ENCODE measurements around the gene ARL15. TPM values are rescaled to one million over a fixed set of nuclear protein-coding genes. Genes with fewer than 3 reads are reported as not detected.

The ARL15 gene
- total RNA-seq, 1 donor from 2014 or later, result 30.8 TPM

GRCh38 chr5:54098267-54098666 lies 212.1 kb downstream of the ARL15 start:
- no peak overlapping the region for H3K27ac ChIP-seq
- intact Hi-C loops (cut with DNase I), result no loop called here
- H3K9me3 ChIP-seq, result no peaks in the 10 kb centered on the region
- DNase-seq (no peak), ATAC-seq (no peak)
- no peak overlapping the region for H3K4me3 ChIP-seq
- no peak for TF ChIP-seq CTCF (IDR thresholded peaks at IDR 0.05)
- H3K4me1 ChIP-seq, result no peaks in the 10 kb centered on the region
- no peaks in the 10 kb centered on the region for H3K36me3 ChIP-seq
- no peaks in the 10 kb centered on the region for H3K27me3 ChIP-seq (ENCODE audit: low read depth)

- H3K36me3 ChIP-seq, result no peaks in the 10 kb centered on the region
- DNase-seq (no peak), ATAC-seq (no peak)
- no peaks in the 10 kb centered on the region for H3K27me3 ChIP-seq (ENCODE audit: low read depth)
- intact Hi-C loops (cut with DNase I), result no loop called here
- H3K9me3 ChIP-seq, result no peaks in the 10 kb centered on the region
- no peaks in the 10 kb centered on the region for H3K4me1 ChIP-seq
- no peak for TF ChIP-seq CTCF (IDR thresholded peaks at IDR 0.05)
- no peak overlapping the region for H3K27ac ChIP-seq
- no peak overlapping the region for H3K4me3 ChIP-seq
Measured at GRCh38 chr5:54095969-54096368, 214.4 kb downstream of the ARL15 start.

GRCh38 chr5:54094706-54095105 lies 215.7 kb downstream of the ARL15 start:
- DNase-seq (no peak), ATAC-seq (no peak)
- intact Hi-C loops (cut with DNase I), result no loop called here
- no peaks in the 10 kb centered on the region for H3K27me3 ChIP-seq (ENCODE audit: low read depth)
- TF ChIP-seq CTCF (IDR thresholded peaks at IDR 0.05), result no peak
- no peaks in the 10 kb centered on the region for H3K4me1 ChIP-seq
- H3K36me3 ChIP-seq, result no peaks in the 10 kb centered on the region
- no peak overlapping the region for H3K4me3 ChIP-seq
- no peak overlapping the region for H3K27ac ChIP-seq
- no peaks in the 10 kb centered on the region for H3K9me3 ChIP-seq

GRCh38 chr5:54093861-54094260 lies 216.5 kb downstream of the ARL15 start:
- no peak overlapping the region for H3K4me3 ChIP-seq
- no peaks in the 10 kb centered on the region for H3K36me3 ChIP-seq
- H3K4me1 ChIP-seq, result no peaks in the 10 kb centered on the region
- intact Hi-C loops (cut with DNase I), result no loop called here
- no peak overlapping the region for H3K27ac ChIP-seq
- H3K9me3 ChIP-seq, result no peaks in the 10 kb centered on the region
- no peak for TF ChIP-seq CTCF (IDR thresholded peaks at IDR 0.05)
- ATAC-seq (no peak), DNase-seq (no peak)
- no peaks in the 10 kb centered on the region for H3K27me3 ChIP-seq (ENCODE audit: low read depth)

- Histone ChIP-seq H3K27ac (no peak overlapping the region), H3K36me3 (no peaks in the 10 kb centered on the region), H3K9me3 (no peaks in the 10 kb centered on the region), H3K27me3 (ENCODE audit: low read depth) (no peaks in the 10 kb centered on the region), H3K4me1 (no peaks in the 10 kb centered on the region), H3K4me3 (no peak overlapping the region)
- no peak for TF ChIP-seq CTCF (IDR thresholded peaks at IDR 0.05)
- DNase-seq (no peak), ATAC-seq (no peak)
- intact Hi-C loops (cut with DNase I), result no loop called here
Measured at GRCh38 chr5:54093081-54093492, 217.3 kb downstream of the ARL15 start.
